Ovary (tissue), 9 donors: Measurements from ENCODE around the gene RPN2. TPM values are rescaled to one million over a fixed set of nuclear protein-coding genes. Genes with fewer than 3 reads are reported as not detected.

Experiments used
- DNase-seq, 5 donors: peaks; one replicate each; pipeline ENCODE4 v3.0.0-alpha.2; 2019 to 2020
- H3K27ac ChIP-seq, 2 donors: fragments of 200-600 bp; one replicate each; pipeline versions ENCODE4 v1.5.1 to v1.8.0; 2019 to 2022
- H3K27me3 ChIP-seq: fragments of 200-600 bp; one replicate; pipeline ENCODE4 v1.8.0; 2022
- H3K36me3 ChIP-seq: fragments of 200-600 bp; sonication (generic); one replicate; pipeline ENCODE4 v1.5.1; 2019
- H3K4me1 ChIP-seq: one replicate; pipeline ENCODE4 v1.8.1; 2013; ENCODE audit warnings: mild to moderate bottlenecking, moderate library complexity; ENCODE audit not compliant: insufficient read depth
- H3K4me3 ChIP-seq: fragments of 200-600 bp; sonication (generic); one replicate; pipeline ENCODE4 v1.5.1; 2017
- H3K9me3 ChIP-seq, 2 donors: fragments of 200-600 bp in 1 of 2; sonication (generic) in 1 of 2; one replicate each; pipeline versions ENCODE4 v1.5.1 to v1.8.1; 2013 to 2019; ENCODE audit warnings: mild to moderate bottlenecking in 1 of 2, moderate library complexity in 1 of 2
- CTCF ChIP-seq, 3 donors: fragments of 450-650 bp in 2 of 3; fragments of 200-600 bp in 1 of 3; IDR thresholded peaks; one replicate each; pipeline versions ENCODE4 v1.5.1 to v1.8.0; 2016 to 2022; ENCODE audit warnings: antibody characterized with exemption in 3 of 3, mild to moderate bottlenecking in 1 of 3
- EP300 ChIP-seq: sonication (generic); formaldehyde crosslinking; IDR thresholded peaks from one replicate; pipeline ENCODE4 v1.6.1; 2017; ENCODE audit warnings: antibody characterized with exemption
- POLR2A ChIP-seq: fragments of 450-650 bp; IDR thresholded peaks from one replicate; pipeline ENCODE4 v1.6.1; 2017; ENCODE audit warnings: antibody characterized with exemption, mild to moderate bottlenecking, moderate library complexity
- WGBS, 3 donors: extraction: QIAGEN DNeasy Blood & Tissue Kit in 1 of 3; methylation state at CpG; one replicate each; pipeline versions ENCODE4 v1.1.5 to v1.1.7; 2013 to 2017; 5-methylcytosine and 5-hydroxymethylcytosine counted together
- intact Hi-C, 4 donors: fragments of 100-400 bp; cut with DNase I; formaldehyde crosslinking; loops; one replicate each; pipeline versions ENCODE4 v1.11.0 to v1.15.1; 2022 to 2023
- polyA plus RNA-seq, 2 donors: library from polyadenylated mRNA; stranded (reverse); fragments of 200-250 nt in 1 of 2; fragments of 350-450 nt in 1 of 2; fragmentation: Illumina TruSeq in 1 of 2; extraction: RNeasy Lipid Tissue Mini Kit (QIAGEN cat#74804) in 1 of 2; gene quantifications; one replicate each; pipeline ENCODE4 v1.2.3, GENCODE V29; 2013 to 2014
- total RNA-seq, 7 donors: library from RNA; depleted of rRNA in 2 of 7; stranded (reverse); fragments of >200 nt in 2 of 7; fragmentation: NEBNext Ultra II Directional in 3 of 7; extraction: Animal tissue kit (Norgen Biotek cat#: 25700) in 3 of 7; gene quantifications; one replicate each; pipeline versions ENCODE4 v1.1.0 to v1.2.4, GENCODE V29; 2016 to 2023
- donor health status: DM: no; HTN: no; CAD: no; lungs with moderate emphysema.
- donor health status: DM: no; HTN: no; CAD: no.
- donor health status: Bipolar disorder and iron deficiency.
- donor health status: DM: yes; HTN: yes; CAD: no.
- donor health status: DM: no; HTN: no; CAD: no.
- donor health status: DM: yes; HTN: yes; CAD: no.

RPN2 gene
- total and polyA plus RNA-seq, 9 donors: 58.3 to 213 (median 102) TPM

- TF ChIP-seq POLR2A (no peak), EP300 (no peak), CTCF (IDR thresholded peaks at IDR 0.05) (no peak)
These were observed 59.9 kb downstream of the RPN2 start for GRCh38 chr20:37238935-37239451.

GRCh38 chr20:37240337-37241067 lies 61.4 kb downstream of the RPN2 start:
- no peaks in the 10 kb centered on the region for H3K9me3 ChIP-seq
- WGBS, 3 donors: 71 to 95% (median 89%) methylated on average over 3 of the region's 3 CpGs
- no peaks in the 10 kb centered on the region for H3K36me3 ChIP-seq
- no peak overlapping the region for H3K27ac ChIP-seq
- no peak for DNase-seq
- intact Hi-C loops: no loop called here
- H3K4me1 ChIP-seq: no peaks in the 10 kb centered on the region
- H3K4me3 ChIP-seq: no peak overlapping the region
- TF ChIP-seq CTCF (IDR thresholded peaks at IDR 0.05) (no peak), EP300 (no peak), POLR2A (no peak)
- no peaks in the 10 kb centered on the region for H3K27me3 ChIP-seq

More at GRCh38 chr20:37238935-37239451, 59.9 kb downstream of the RPN2 start:
- Histone ChIP-seq H3K4me3 (no peak overlapping the region), H3K27ac (no peak overlapping the region), H3K9me3 (no peaks in the 10 kb centered on the region), H3K36me3 (no peaks in the 10 kb centered on the region), H3K27me3 (no peaks in the 10 kb centered on the region), H3K4me1 (no peaks in the 10 kb centered on the region)
- intact Hi-C loops: no loop called here
- WGBS, 3 donors: 33 to 56% (median 42%) methylated on average over 1 of the region's 1 CpG
- no peak for DNase-seq

GRCh38 chr20:37242503-37242902 lies 63.4 kb downstream of the RPN2 start:
- TF ChIP-seq CTCF (IDR thresholded peaks at IDR 0.05): no peak
- no peak for TF ChIP-seq POLR2A
- TF ChIP-seq EP300: no peak
- 73 to 80% (median 74%) methylated on average over 4 of the region's 4 CpGs for WGBS, 3 donors
- intact Hi-C loops: no loop called here

GRCh38 chr20:37243076-37243936 lies 64.2 kb downstream of the RPN2 start:
- H3K27ac ChIP-seq: no peak overlapping the region
- H3K9me3 ChIP-seq: no peaks in the 10 kb centered on the region
- H3K27me3 ChIP-seq: no peaks in the 10 kb centered on the region
- H3K4me3 ChIP-seq: no peak overlapping the region
- intact Hi-C loops: no loop called here
- 86 to 92% (median 90%) methylated on average over 16 of the region's 16 CpGs for WGBS, 3 donors
- H3K36me3 ChIP-seq: no peaks in the 10 kb centered on the region
- no peak for DNase-seq
- H3K4me1 ChIP-seq: no peaks in the 10 kb centered on the region
- TF ChIP-seq EP300 (no peak), POLR2A (no peak), CTCF (IDR thresholded peaks at IDR 0.05) (no peak)

More at GRCh38 chr20:37242503-37242902, 63.4 kb downstream of the RPN2 start:
- DNase-seq: no peak
- no peak overlapping the region for H3K4me3 ChIP-seq
- no peak overlapping the region for H3K27ac ChIP-seq
- H3K9me3 ChIP-seq: no peaks in the 10 kb centered on the region
- H3K4me1 ChIP-seq: no peaks in the 10 kb centered on the region
- H3K36me3 ChIP-seq: no peaks in the 10 kb centered on the region
- H3K27me3 ChIP-seq: no peaks in the 10 kb centered on the region
